GM19463 (cell line): ENCODE measurements around the gene AADAT.

Source experiments
- ATAC-seq: cut with Tn5 transposase; IDR thresholded peaks from one replicate; pipeline ENCODE4 v1.9.1; 2021; ENCODE audit warnings: mild to moderate bottlenecking, moderate library complexity; ENCODE audit not compliant: unreplicated experiment

AADAT gene

GRCh38 chr4:170035231-170035630 lies 54.5 kb downstream of the AADAT start:
- ATAC-seq: no peak

GRCh38 chr4:170033999-170034398 lies 55.8 kb downstream of the AADAT start:
- no peak for ATAC-seq

GRCh38 chr4:170030121-170030520 lies 59.6 kb downstream of the AADAT start:
- ATAC-seq: no peak

- peak; percentile 59 for ATAC-seq
Measured at GRCh38 chr4:170027181-170027829, 62.5 kb downstream of the AADAT start.

- peak; percentile 79 for ATAC-seq
Measured at GRCh38 chr4:170026253-170027021, 63.3 kb downstream of the AADAT start, which contains the start of gene MFAP3L. MFAP3L (minus strand) TSS chr4:170026395; CDS start chr4:170005877, 20,518 bp downstream.

- no peak for ATAC-seq
Measured at GRCh38 chr4:170025523-170026252, 64.1 kb downstream of the AADAT start.

- no peak for ATAC-seq
Measured at GRCh38 chr4:170022211-170022610, 67.5 kb downstream of the AADAT start.

GRCh38 chr4:170017252-170017651 lies 72.5 kb downstream of the AADAT start:
- ATAC-seq: no peak

GRCh38 chr4:170015285-170015684 lies 74.5 kb downstream of the AADAT start:
- ATAC-seq: no peak

GRCh38 chr4:170014359-170015011 lies 75.3 kb downstream of the AADAT start:
- no peak for ATAC-seq

GRCh38 chr4:170012629-170012958 lies 77.2 kb downstream of the AADAT start:
- no peak for ATAC-seq

GRCh38 chr4:170011921-170012628 lies 77.7 kb downstream of the AADAT start:
- ATAC-seq: no peak
